Measurements from ENCODE around the gene A4GALT. TPM values are rescaled to one million over a fixed set of nuclear protein-coding genes. Genes with fewer than 3 reads are reported as not detected.
"Not testable (repeated sequence)": the region's sequence is repeated elsewhere in the genome, so short reads cannot be mapped to it uniquely, and the experiment has no call there.

A4GALT gene
- total RNA-seq, 4 donors from 2014 or later = 6.7 to 11.6 (median 8.8) TPM

DNA sequence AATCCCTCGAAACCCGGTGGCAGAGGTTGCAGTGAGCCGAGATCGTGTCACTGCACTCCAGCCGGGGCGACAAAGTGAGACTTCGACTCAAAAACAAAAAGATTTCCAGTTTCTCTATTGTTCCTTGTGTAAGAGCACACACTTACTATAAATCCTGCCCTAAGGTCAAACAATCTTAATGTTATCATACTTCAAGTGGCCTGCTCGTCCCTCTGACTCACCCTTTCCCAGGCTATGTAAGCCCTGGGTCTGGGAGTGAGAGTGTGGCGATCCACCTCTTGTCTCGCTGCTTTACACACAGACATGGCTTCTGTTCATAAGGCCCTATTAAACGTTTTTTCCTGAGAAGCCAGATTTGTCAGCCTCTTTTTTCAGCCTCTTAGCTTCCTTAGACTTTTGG lies 24.4 kb upstream of the A4GALT start:
- H3K27ac ChIP-seq = peak overlapping the region; percentile 85
- no peak for DNase-seq (ENCODE audit: low spot score in 2 of 2)
- no peaks in the 10 kb centered on the region for H3K36me3 ChIP-seq
- no peak overlapping the region for H3K4me3 ChIP-seq
- TF ChIP-seq POLR2A (IDR thresholded peaks at IDR 0.05) = no peak
- no peak for TF ChIP-seq POLR2AphosphoS5 (IDR thresholded peaks at IDR 0.05)
- WGBS = 82% methylated on average over 11 of the region's 11 CpGs
- no peaks in the 10 kb centered on the region for H3K27me3 ChIP-seq
- H3K4me1 ChIP-seq = peaks cover 66% of the 10 kb centered on the region
- no peaks in the 10 kb centered on the region for H3K9me3 ChIP-seq

DNA sequence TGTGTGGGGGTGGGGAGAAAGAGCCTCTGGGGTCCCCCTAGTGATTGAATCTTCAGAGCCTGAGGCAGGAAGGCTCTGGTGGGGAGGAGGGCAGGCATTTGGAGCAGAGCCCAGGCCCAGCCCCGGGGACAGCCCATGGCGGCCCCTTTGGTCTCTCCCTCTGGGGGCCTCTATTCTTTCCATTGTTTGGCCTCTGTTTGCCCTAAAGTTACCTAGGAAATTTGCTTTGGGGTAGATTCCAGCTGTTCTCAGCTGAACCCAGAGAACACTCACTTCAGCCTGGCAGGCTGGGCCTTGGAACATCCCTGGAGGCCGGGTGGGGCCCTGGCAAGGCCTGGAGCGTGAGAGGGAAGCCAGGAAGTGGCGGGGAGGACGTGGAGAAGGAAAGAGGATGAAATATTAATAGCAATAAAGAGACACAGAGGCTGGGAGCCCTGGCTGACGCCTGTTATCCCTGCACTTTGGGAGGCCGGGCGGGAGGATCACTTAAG lies 22.9 kb upstream of the A4GALT start:
- peak; percentile 92 to 94 for DNase-seq (ENCODE audit: low spot score in 2 of 2)
- TF ChIP-seq, protein P1, sequence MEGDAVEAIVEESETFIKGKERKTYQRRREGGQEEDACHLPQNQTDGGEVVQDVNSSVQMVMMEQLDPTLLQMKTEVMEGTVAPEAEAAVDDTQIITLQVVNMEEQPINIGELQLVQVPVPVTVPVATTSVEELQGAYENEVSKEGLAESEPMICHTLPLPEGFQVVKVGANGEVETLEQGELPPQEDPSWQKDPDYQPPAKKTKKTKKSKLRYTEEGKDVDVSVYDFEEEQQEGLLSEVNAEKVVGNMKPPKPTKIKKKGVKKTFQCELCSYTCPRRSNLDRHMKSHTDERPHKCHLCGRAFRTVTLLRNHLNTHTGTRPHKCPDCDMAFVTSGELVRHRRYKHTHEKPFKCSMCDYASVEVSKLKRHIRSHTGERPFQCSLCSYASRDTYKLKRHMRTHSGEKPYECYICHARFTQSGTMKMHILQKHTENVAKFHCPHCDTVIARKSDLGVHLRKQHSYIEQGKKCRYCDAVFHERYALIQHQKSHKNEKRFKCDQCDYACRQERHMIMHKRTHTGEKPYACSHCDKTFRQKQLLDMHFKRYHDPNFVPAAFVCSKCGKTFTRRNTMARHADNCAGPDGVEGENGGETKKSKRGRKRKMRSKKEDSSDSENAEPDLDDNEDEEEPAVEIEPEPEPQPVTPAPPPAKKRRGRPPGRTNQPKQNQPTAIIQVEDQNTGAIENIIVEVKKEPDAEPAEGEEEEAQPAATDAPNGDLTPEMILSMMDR (IDR thresholded peaks at IDR 0.05) = peak in 1 of 2 donors; percentile 3
- no peak for TF ChIP-seq EP300 (IDR thresholded peaks at IDR 0.05)
- TF ChIP-seq POLR2AphosphoS5 (IDR thresholded peaks at IDR 0.05) = peak in 2 of 3 donors; percentile 92 to 95
- 19% methylated on average over 9 of the region's 9 CpGs for WGBS

DNA sequence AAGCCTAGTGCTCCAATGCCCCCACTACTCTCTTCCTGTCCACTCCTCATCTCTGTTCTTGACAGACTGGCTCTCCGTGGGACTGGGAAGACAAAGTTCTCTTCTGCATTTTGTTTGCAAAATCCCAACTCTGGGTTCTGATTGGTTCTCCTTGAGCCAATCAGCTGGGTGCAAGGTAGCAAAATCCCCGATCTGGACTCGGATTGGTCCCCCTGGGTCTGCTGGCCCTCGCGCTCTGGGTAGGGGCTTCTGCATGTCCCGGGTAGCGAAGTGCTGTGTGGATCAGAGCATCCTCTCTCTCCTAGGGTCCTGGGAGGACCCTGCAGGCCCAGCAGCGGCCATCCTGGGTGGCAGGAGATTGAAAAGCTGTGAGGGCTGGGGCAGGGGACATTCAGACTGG lies 22.3 kb upstream of the A4GALT start:
- H3K4me3 ChIP-seq = no peak overlapping the region
- TF ChIP-seq EP300 (IDR thresholded peaks at IDR 0.05) (no peak), POLR2AphosphoS5 (IDR thresholded peaks at IDR 0.05) (no peak), POLR2A (IDR thresholded peaks at IDR 0.05) (no peak)
- TF ChIP-seq, protein P1 (IDR thresholded peaks at IDR 0.05) = no peak
- DNase-seq (ENCODE audit: low spot score in 2 of 2) = no peak
- peak overlapping the region; percentile 85 for H3K27ac ChIP-seq
- H3K27me3 ChIP-seq = no peaks in the 10 kb centered on the region
- WGBS = 37% methylated on average over 5 of the region's 8 CpGs
- peaks cover 49% of the 10 kb centered on the region for H3K4me1 ChIP-seq
- H3K9me3 ChIP-seq = no peaks in the 10 kb centered on the region
- H3K36me3 ChIP-seq = no peaks in the 10 kb centered on the region

More for the DNA sequence above, 22.9 kb upstream of the A4GALT start:
- Histone ChIP-seq H3K9me3 (no peaks in the 10 kb centered on the region), H3K27ac (peak overlapping the region; percentile 85), H3K4me3 (no peak overlapping the region), H3K27me3 (no peaks in the 10 kb centered on the region), H3K36me3 (no peaks in the 10 kb centered on the region), H3K4me1 (peaks cover 54% of the 10 kb centered on the region)

DNA sequence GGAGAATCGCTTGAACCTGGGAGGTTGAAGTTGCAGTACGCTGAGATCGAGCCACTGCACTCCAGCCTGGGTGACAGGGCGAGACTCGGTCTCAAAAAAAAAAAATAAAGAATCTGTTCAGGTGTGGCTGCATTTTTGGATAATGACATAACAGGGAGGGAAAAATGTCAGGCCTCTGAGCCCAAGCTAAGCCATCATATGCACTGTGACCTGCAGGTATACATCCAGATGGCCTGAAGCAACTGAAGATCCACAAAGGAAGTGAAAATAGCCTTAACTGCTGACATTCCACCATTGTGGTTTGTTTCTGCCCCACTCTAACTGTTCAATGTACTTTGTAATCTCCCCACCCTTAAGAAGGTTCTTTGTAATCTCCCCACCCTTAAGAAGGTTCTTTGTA lies 19.6 kb upstream of the A4GALT start:
- not testable (repeated sequence) for H3K27ac ChIP-seq; H3K4me3 ChIP-seq; H3K9me3 ChIP-seq; H3K36me3 ChIP-seq; H3K27me3 ChIP-seq; DNase-seq (ENCODE audit: low spot score in 2 of 2)
- WGBS = 77% methylated on average over 5 of the region's 5 CpGs
- H3K4me1 ChIP-seq = peaks cover 37% of the 10 kb centered on the region

DNA sequence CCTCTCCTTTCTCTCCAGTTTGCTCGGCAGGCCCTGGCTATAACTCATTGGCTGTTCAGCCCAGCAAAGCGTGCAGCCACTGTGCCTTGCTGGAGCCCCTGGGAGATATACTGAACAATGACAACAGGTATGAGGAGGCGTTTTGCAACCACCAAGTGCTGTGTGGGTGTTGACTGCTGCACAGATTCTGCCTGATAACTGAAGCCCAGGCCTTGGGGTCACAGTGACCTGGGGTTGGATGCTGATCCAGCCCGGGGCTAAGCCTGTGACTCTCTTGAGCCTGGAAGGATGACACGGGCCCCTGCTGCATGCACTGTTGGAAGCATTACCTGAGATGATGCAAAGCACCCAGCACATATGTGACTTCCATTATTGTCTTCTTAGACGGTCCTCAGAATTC lies 13.7 kb upstream of the A4GALT start:
- 61% methylated on average over 3 of the region's 6 CpGs for WGBS

DNA sequence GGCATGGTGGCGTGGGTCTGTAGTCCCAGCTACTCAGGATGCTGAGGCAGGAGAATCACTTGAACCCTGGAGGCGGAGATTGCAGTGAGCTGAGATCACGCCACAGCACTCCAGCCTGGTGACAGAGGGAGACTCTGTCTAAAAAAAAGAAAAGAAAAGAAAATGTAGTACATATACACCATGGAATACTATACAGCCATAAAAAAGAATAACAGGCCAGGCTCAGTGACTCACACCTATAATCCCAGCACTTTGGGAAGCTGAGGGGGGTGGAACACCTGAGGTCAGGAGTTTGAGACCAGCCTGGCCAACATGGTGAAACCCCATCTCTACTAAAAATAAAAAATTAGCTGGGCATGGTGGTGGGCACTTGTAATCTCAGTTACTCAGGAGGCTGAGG lies 12.7 kb upstream of the A4GALT start:
- not testable (repeated sequence) for DNase-seq (ENCODE audit: low spot score in 2 of 2); H3K4me1 ChIP-seq; H3K27ac ChIP-seq; H3K36me3 ChIP-seq; H3K27me3 ChIP-seq; H3K9me3 ChIP-seq; H3K4me3 ChIP-seq
- WGBS = 89% methylated on average over 3 of the region's 3 CpGs

More for the DNA sequence above, 13.7 kb upstream of the A4GALT start:
- no peaks in the 10 kb centered on the region for H3K27me3 ChIP-seq
- H3K4me3 ChIP-seq = no peak overlapping the region
- no peaks in the 10 kb centered on the region for H3K4me1 ChIP-seq
- DNase-seq (ENCODE audit: low spot score in 2 of 2) = no peak
- no peaks in the 10 kb centered on the region for H3K36me3 ChIP-seq
- TF ChIP-seq POLR2A (IDR thresholded peaks at IDR 0.05) = no peak
- no peak for TF ChIP-seq POLR2AphosphoS5 (IDR thresholded peaks at IDR 0.05)
- TF ChIP-seq, protein P1 (IDR thresholded peaks at IDR 0.05) = no peak
- TF ChIP-seq EP300 (IDR thresholded peaks at IDR 0.05) = no peak
- H3K9me3 ChIP-seq = no peaks in the 10 kb centered on the region
- no peak overlapping the region for H3K27ac ChIP-seq

DNA sequence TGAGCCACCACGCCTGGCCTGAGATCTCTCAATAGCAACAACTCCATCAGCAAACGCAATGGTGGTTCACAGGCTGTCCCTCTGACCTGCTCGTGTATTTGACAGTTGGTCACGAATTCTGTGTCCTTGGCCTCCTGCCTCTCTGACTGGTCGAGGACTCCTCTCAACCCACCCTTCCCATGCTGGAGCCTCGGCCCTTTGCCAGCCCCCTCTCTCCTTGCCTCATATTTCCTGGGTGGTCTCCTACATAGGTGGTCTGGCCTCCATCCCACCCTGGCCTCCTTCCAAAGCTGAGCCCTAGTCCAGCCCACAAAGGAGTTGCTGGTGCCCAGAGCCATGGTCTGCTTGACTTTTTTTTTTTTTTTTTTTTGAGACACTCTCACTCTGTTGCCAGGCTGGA lies 11.4 kb upstream of the A4GALT start:
- Histone ChIP-seq H3K4me3 (no peak overlapping the region), H3K36me3 (no peaks in the 10 kb centered on the region), H3K4me1 (no peaks in the 10 kb centered on the region), H3K9me3 (no peaks in the 10 kb centered on the region), H3K27me3 (no peaks in the 10 kb centered on the region), H3K27ac (no peak overlapping the region)
- TF ChIP-seq, protein P1 (IDR thresholded peaks at IDR 0.05) = no peak
- TF ChIP-seq POLR2A (IDR thresholded peaks at IDR 0.05) = no peak
- no peak for TF ChIP-seq EP300 (IDR thresholded peaks at IDR 0.05)
- WGBS = 65% methylated on average over 6 of the region's 6 CpGs
- no peak for DNase-seq (ENCODE audit: low spot score in 2 of 2)
